GM20000 (cell line): ENCODE results near the gene CA9.
"Not testable (repeated sequence)": the region's sequence is repeated elsewhere in the genome, so short reads cannot be mapped to it uniquely, and the experiment has no call there.

Experiments
- DNase-seq: peaks from one replicate; pipeline ENCODE4 v3.0.0; 2012; ENCODE audit warnings: low spot score
- TF ChIP-seq, protein P1 (sequence below): IDR thresholded peaks from 2 replicates; pipeline ENCODE4 v1.5.1; 2012; ENCODE audit warnings: mild to moderate bottlenecking, control low read depth; ENCODE audit errors: extremely low read depth, missing control alignments

Gene CA9

DNA sequence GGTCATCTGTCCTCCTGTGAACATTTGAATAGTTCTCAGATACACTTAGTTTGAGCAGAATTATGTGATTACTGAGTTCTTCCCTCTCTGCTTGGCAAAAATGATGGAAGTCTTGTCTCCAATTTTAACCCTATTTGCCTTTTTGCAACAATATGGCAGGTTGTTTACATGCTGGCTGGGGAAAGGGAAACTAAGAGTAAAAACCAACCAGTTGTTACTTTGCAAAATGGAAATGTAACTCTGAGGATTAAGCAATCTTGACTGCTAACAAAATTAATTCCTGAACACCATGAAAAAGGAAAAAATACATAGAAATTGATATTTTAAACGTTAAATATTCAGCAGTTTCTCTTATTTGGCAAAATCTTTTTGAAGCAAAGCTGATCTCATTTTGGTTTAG, 34.1 kb upstream of the CA9 start:
- TF ChIP-seq, protein P1, sequence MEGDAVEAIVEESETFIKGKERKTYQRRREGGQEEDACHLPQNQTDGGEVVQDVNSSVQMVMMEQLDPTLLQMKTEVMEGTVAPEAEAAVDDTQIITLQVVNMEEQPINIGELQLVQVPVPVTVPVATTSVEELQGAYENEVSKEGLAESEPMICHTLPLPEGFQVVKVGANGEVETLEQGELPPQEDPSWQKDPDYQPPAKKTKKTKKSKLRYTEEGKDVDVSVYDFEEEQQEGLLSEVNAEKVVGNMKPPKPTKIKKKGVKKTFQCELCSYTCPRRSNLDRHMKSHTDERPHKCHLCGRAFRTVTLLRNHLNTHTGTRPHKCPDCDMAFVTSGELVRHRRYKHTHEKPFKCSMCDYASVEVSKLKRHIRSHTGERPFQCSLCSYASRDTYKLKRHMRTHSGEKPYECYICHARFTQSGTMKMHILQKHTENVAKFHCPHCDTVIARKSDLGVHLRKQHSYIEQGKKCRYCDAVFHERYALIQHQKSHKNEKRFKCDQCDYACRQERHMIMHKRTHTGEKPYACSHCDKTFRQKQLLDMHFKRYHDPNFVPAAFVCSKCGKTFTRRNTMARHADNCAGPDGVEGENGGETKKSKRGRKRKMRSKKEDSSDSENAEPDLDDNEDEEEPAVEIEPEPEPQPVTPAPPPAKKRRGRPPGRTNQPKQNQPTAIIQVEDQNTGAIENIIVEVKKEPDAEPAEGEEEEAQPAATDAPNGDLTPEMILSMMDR, result no peak
- no peak for DNase-seq

DNA sequence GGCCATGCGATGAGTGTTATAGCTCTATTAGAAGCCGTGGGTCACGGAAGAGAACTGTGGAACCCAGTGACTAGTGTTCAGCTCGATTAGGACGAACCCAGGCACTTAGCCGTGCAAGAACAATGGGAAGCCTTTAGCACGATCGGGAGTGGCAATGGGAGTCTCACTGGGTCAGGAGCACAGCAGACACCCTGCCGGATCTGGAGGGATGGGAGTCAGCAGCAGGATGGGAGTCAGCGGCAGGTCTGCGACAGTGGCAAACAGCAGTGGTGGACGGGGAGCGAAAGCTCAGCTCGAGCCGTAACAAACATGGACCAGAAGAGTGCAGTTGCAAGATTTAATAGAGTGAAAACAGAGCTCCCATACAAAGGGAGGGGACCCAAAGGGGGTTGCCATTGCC, 33.3 kb upstream of the CA9 start:
- not testable (repeated sequence) for DNase-seq

DNA sequence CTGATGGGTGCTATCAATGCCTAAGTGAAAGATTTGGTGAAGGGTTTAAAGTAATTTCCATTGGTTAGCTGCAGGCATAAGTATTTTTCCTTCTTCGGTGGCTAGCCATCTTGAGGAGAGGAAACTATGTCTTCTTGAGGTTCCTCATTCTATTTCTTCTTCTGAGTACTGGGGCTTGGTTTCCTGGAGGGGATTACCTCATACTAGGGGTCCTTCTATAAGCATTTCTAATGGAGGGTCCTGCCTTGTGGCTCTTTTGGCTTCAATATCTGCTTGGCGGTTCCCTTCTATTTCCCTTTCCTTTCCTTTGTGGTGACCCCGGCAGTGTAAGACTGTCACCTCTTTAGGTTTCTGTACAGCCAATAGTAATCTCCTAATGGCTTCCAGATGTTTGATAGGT, 32.2 kb upstream of the CA9 start:
- not testable (repeated sequence) for DNase-seq

DNA sequence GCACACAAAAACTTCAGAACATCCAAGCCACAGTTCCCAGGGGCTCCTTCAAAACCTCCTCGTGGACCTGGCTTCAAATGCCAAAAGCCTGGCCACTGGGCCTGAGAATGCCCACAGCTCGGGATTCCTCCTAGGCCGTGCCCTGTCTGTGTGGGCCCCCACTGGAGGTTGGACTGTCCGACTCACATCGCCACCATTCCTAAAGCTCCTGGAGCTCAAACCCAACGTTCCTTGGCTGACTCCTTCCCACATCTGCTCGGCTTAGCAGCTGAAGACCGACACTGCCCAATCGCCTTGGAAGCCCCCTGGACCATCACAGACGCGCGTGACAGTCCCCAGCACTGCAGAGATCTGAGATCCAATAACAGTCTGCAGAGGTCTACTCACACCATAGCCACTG, 30.7 kb upstream of the CA9 start:
- DNase-seq, result no peak
- TF ChIP-seq, protein P1, result no peak

DNA sequence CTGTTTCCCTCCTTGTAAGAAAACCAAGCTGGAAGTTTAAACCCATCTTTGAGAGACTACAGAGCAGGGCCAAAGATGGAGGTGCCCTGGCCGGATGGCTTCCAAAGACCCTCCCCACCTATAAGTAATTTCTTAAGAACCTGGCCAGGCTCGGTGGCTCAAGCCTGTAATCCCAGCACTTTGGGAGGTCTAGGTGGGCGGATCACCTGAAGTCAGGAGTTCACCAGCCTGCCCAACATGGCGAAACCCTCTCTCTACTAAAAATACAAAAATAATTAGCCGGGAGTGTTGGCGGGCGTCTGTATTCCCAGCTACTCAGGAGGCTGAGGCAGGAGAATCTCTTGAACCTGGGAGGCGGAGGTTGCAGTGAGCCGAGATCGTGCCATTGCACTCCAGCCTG, 28.0 kb upstream of the CA9 start:
- DNase-seq, result not testable (repeated sequence)

DNA sequence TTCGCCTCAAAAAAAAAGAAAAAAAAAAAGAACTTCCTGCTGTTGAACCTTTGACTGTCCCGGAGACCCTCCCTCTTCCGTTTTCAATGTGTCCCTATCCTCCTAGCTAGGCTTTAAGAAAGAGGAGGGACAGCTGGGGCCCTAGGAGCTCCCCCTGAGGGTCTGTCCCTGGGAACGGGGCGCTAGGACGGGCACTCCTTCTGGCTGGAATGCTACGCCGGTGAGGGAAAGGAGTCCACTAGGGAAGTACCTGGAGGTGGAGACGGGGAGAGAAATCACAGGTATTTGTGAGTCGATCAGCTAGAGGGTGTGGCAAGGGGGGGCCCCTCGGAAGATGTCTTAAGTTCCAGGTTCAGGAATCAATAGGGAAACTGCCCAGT, 27.6 kb upstream of the CA9 start:
- TF ChIP-seq, protein P1, result no peak
- DNase-seq, result peak; percentile 47

DNA sequence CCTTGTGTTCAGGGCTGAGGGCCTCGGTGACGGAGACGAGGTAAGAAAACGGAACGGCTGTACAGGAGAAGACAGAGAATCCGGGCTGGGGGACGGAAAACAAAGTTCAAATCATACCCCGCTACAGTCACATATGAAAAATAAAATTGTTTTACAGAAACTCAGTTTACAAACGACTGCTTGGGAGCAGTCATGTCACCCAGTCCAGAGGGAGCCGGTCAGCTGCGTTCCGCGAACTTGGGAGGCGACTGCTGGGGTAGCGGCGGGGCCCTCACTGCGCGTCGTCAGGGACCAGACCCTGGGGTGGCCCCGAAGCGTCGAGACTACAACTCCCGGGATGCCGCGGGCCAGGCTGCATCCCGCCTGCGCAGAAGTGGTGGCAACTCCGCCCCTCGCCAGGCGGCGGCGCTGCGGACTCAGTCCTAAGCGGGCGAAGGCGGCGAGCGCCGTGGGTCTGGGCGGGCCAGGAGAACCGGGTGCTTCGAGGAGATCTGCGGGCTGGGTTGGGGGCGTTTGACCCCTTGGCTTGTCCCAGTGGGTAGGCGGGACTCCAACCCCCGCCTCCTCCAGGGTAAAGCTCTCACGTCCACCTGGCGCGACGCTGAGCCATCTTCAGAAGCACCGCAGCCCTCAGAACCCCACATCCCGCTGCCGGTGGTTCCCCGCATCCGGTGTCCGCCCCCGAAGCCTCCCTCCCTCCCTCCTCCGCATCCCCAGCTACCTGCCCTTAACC, 27.0 kb upstream of the CA9 start:
- DNase-seq, result peak; percentile 91

DNA sequence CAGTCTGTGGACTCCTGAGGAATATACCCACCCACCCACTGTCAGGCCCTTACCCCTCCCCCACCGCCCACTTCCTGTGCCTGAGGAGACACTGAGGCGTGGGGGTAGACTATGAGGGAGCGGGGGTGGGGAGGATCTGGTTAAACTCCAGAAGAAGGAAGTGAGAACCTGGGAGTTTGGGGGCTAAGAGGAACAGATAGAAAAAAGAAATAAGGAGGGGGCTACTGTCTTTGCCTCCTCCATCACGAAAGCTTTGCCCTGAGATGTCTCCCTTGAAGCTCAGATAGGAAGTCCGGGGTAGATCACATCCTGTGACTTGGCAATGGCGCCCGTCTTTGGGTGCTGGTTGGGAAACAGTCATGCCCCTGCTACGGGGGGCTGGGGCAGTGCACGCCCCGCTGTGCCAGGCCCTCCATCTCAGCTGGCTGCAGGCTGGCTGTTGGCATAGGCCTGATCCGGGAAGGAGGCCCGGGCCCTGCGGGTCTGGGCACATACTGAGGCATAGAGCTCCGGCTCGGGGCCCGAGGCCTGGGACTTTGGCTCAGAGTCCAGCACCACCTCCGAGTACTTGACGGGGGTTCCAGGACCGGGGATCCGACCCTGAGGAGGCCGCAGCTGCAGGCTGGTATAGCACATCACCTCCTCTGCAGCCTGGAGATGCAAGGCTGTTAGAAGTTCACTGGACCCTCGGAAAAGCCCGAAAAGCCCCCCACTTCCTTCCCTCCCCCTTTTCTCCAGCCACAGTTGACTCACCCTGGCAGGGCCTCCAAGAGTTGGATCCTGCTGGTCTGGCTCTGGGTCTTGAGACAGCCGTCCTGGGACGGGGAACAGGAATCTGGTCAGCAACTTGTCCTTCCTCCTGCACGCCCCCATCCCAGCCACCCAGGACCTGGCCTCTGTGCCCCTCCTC, 24.0 kb upstream of the CA9 start:
- TF ChIP-seq, protein P1, result no peak
- DNase-seq, result peak; percentile 40

More for the DNA sequence above, 27.0 kb upstream of the CA9 start:
- TF ChIP-seq, protein P1, result peak; percentile 98
